HG02981 (cell line): ENCODE results near the gene CASS4.

Experiments used
- ATAC-seq: cut with Tn5 transposase; IDR thresholded peaks from one replicate; pipeline ENCODE4 v1.9.1; 2021; ENCODE audit warnings: mild to moderate bottlenecking, moderate library complexity; ENCODE audit not compliant: unreplicated experiment

CASS4 gene

GRCh38 chr20:56442389-56443365 lies 30.6 kb downstream of the CASS4 start:
- ATAC-seq, result no peak

- ATAC-seq, result no peak
These were observed 31.8 kb downstream of the CASS4 start for GRCh38 chr20:56443654-56444540.

- no peak for ATAC-seq
These were observed 33.1 kb downstream of the CASS4 start for GRCh38 chr20:56445130-56445529.

DNA sequence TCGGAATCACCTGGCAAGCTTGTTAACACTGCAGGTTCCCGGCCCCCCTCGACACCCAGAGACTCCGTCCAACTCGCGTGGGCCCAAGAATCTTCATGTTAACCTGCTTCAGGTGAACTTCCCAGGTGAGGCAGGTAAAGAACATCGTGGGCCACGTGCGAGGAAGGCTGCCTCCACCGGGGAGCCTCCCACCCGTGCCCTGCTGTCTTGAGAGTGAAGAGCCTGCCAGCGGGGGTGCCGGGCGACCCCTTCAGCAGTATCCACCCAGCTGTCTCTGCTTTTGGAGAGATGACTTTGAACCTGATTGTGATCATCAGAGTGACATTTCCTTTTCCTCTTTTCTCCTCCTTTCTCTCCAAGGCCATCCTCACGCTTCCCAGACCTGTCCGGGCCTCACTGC lies 33.5 kb downstream of the CASS4 start:
- no peak for ATAC-seq

DNA sequence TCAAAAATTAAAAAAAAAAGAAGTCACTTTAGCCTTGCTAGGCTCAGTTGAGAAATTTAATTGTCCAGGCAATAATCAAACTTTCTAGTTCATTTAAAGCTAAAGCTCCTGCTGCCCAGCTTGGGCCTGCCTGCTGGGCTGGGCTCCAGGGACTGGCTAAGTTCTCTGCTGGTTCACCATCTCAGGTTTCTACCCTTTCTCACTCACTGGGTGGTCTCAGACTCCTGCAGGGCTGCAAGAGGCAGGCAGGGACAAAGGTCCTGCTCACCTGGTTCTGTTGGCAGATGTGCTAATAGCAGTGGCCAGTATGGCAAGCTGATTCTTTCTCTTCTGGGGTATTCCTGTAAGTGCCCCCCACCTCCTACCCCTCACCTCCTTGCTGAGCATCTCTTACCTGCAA lies 35.2 kb downstream of the CASS4 start:
- ATAC-seq, result no peak

DNA sequence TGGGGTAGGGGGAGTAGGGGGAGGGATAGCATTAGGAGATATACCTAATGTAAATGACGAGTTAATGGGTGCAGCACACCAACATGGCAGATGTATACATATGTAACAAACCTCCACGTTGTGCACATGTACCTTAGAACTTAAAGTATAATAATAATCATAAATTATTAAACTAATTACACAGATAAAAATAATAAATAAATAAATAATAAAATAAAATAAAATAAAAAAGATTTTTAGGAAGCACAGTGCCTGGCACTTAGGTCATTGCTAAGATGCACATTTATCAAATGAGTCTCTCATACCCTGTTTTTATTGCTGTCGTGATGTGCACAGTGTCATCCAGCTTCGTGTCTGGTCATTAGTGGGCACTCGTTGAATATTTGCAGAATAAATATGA lies 37.4 kb downstream of the CASS4 start:
- no peak for ATAC-seq

- ATAC-seq, result no peak
These were observed 39.2 kb downstream of the CASS4 start for GRCh38 chr20:56451056-56451765.

DNA sequence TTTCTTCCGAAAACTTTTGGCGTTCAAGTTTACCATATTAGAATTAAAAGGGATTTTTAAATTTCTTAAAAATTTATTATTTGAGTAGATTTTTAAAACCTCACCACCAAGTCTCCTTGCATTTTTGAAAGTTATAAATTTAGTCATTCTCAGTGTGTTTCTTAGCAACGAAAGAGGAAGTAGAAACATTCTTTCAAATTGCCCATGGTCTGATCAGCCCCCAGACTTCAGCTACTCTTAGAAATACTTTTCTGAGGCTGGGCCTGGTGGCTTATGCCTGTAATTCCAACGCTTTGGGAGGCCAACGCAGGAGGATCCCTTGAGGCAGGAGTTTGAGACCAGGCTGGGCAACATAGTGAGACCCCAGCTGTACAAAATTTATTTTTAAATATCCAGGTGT lies 41.3 kb downstream of the CASS4 start:
- peak; percentile 70 for ATAC-seq

GRCh38 chr20:56454754-56455153 lies 42.7 kb downstream of the CASS4 start:
- peak; percentile 84 for ATAC-seq

- ATAC-seq, result no peak
These were observed 46.3 kb downstream of the CASS4 start for GRCh38 chr20:56458206-56458821.

- ATAC-seq, result no peak
These were observed 48.4 kb downstream of the CASS4 start for GRCh38 chr20:56460459-56460858.

GRCh38 chr20:56461576-56461975 lies 49.5 kb downstream of the CASS4 start:
- ATAC-seq, result no peak

DNA sequence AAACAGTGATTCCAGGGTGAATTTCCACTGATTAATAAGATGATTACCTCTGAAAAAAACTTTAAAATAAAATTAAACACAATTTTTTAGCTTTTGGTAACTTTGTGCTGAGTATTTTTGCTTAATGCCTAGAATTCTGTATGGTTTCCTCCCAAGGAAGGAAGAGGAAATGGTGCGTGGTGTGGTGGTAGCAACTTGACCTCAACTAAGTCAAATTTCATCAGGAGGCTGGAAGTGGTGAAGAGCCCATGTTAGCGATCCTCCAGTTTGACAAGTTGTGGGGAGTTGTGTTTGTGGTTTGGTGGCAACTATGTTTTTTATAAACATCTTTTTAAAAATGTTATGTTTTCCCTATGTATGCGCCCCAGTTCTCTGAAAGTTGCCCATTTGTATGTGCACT lies 51.4 kb downstream of the CASS4 start:
- no peak for ATAC-seq

DNA sequence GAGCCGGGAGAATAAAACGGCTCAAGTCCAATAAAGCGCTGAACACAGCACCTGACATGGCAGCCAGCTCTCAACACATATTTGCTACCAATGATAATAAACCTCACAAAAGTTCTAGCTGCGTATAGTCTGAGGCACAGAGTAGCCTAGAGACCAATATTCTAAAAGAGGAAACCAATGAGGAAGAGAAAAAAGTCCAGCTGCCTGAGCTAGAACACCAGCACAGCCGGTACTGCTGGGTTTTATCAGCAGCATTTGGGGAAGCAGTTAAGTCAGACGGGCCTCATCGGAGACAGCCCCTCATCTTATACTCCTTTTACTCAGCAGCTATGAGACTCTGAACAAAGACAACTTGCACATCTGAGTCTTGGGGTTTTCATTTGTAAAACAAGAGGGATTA lies 53.9 kb downstream of the CASS4 start:
- ATAC-seq, result no peak

- peak; percentile 7 for ATAC-seq
These were observed 55.9 kb downstream of the CASS4 start for GRCh38 chr20:56467968-56468315.

DNA sequence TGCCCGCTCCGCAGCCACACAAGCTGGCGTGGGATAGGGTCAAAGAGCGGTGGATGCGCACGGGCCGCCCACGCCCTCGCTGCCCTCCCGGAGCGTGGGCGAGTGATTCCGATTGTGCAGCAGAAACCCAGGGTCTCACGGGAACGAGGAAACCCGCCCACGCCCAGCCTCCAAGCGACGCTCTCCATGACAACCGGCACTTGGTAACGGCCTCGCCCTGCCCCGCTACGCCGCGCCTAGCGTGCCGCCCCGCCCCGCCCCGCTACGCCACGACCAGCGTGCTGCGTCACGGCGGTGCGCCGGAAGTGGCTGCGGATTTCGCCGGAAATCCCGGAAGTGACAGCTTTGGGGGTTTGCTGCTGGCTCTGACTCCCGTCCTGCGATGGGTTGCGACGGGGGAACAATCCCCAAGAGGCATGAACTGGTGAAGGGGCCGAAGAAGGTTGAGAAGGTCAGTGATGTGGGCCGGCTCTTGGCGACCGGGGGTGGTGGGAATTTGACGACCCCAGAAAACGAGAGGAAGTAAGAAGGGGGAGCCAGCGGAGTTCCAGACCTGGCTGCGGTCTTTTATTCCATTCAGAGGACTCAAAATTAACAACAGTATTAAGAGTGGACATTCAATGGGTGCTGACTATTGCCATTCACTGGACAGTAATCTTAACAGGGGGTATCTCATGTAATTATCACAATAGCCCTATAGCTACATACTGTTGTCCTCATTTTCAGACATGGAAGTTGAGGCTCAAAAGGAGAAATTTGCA lies 56.4 kb downstream of the CASS4 start, which contains the start of gene RTF2:
Gene RTF2 (plus strand): TSS at position 312 of the 761 bp plus-strand sequence. CDS start 71 bp downstream, at position 383.
- peak; percentile 96 for ATAC-seq

DNA sequence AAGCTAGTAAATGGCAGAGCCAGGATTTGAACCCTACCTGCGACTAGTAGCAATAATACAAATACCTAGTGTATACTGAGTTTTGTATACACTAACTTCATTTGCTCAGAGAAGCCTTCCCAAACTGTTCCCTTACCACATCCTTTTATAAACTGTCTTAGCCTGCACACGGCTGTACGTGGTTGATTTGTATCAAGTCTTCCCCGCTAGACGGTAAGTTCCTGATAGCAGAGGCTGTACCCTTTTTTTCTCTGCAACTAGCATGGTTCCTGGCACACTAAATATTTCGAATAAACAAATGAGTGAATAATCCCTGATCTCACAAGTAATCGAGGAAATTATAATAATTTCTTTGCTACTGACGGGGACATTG lies 57.0 kb downstream of the CASS4 start:
- no peak for ATAC-seq

GRCh38 chr20:56483970-56484369 lies 71.9 kb downstream of the CASS4 start:
- no peak for ATAC-seq

- no peak for ATAC-seq
These were observed 75.2 kb downstream of the CASS4 start for GRCh38 chr20:56487216-56487615.

- ATAC-seq, result no peak
These were observed 76.5 kb downstream of the CASS4 start for GRCh38 chr20:56488566-56488965.
